ENCODE data around the gene BROX.

GRCh38 chr1:222694927-222695326, 17.4 kb upstream of the BROX start:
- TF ChIP-seq CTCF (IDR thresholded peaks at IDR 0.05 in 4 of 5, conservative IDR thresholded peaks at IDR 0.05 in 1 of 5) (no peak), POLR2A (IDR thresholded peaks at IDR 0.05) (no peak)

Measured in gastrocnemius medialis (tissue), 4 donors.